ENCODE data around the gene GNPTAB.

Gene GNPTAB

DNA sequence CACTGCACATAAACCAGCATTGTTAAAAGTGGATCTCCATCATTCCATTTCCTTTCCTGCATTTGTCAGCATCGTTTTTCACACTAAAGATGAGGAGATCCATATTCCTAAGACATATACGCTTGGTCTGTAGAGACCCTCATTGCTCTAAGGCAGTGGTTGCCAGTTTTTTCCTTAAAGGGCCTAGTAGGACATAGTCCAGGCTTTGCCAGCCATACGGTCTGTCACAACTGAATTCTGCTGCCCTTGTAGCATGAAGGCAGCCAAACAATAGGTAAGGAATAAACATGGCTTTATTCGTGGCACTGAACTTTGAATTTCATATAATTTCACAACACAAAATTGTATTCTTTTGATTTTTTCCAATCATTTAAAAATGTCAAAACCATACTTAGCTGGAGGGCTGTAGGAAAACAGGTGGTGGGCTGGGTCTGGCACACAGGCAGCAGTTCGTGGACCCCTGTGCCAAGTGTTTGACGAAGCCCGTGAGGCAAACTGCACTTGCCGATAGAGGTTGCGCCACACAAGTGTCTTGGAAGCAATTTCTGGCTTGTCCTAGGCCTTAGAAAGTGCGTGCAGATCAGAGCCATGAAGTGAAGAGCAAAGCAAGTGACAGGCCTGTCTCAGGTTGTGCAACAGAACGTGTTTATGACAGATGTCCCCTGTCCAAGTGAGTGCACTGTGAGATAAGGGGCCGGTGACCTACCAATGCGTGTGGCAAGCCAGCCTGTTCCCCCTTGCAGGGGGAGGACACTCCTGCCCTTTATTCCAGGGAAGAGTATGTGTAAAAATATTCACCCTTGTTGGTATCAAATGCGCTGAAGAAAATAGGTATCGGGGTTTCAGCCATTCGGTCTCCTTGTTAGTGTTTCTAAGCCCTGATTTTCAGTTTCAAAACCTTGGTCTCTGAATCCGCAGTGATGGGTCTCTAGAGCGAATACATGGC lies 134.2 kb downstream of the GNPTAB start:
- DNase-seq (ENCODE audit: low read depth in 2 of 2), result no peak

- no peak for DNase-seq (ENCODE audit: low read depth in 2 of 2)
Observed at GRCh38 chr12:101695706-101696105, 135.1 kb downstream of the GNPTAB start.

Data from stimulated activated CD8-positive, alpha-beta memory T cell treated with anti-CD3 and anti-CD28 coated beads, Interleukin-15, amount 100 ng/mL, for 48 hours (primary cell).